GM21825 (cell line): ENCODE measurements around the gene PGC.

ENCODE experiments used
- ATAC-seq: cut with Tn5 transposase; IDR thresholded peaks from one replicate; pipeline ENCODE4 v1.9.1; 2021; ENCODE audit warnings: mild to moderate bottlenecking, moderate library complexity; ENCODE audit not compliant: unreplicated experiment

The PGC gene

DNA sequence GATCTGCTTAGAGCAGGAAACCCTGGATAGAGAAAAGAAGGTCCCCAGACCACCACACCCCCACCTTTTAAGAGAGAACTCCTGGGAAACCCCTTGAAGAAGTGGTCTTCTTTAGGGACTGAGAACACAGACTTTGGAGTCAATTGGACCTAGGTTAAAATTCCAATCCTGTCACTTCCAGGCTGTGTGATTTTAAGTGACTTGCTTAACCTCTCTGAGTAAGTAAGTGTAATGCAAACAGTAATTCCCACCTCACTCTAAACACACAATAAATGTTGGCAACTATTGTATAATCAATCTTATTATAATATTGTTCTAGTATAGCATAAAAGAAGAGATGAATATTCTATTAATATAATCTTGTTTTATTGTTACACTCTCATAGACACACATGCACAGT is 15.0 kb downstream of the PGC start:
- no peak for ATAC-seq

DNA sequence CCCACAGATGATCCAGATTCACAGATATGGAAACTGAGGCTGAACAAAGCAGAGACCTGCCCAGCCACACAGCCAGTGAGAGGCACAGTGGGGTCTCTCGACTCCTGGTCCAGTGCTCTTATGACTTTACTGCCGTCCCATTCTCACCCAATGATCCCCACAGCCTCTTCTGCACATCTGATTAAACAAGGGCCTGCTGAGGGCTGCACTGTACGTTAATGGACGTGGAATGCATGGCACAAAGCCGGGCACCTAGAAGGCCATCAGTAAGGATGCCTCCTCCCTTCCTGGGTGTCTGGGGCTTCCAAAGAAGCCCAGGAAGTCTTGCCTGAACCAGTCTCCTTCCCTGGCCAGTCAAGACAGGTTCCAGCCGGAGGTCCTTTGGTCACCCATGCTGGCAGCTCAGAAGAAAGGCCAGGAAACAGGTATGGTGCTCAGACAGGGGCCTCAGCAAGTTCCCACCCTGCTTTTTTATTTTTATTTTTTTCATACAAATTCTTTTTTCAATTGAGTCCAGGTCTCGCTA is 15.6 kb downstream of the PGC start:
- no peak for ATAC-seq

DNA sequence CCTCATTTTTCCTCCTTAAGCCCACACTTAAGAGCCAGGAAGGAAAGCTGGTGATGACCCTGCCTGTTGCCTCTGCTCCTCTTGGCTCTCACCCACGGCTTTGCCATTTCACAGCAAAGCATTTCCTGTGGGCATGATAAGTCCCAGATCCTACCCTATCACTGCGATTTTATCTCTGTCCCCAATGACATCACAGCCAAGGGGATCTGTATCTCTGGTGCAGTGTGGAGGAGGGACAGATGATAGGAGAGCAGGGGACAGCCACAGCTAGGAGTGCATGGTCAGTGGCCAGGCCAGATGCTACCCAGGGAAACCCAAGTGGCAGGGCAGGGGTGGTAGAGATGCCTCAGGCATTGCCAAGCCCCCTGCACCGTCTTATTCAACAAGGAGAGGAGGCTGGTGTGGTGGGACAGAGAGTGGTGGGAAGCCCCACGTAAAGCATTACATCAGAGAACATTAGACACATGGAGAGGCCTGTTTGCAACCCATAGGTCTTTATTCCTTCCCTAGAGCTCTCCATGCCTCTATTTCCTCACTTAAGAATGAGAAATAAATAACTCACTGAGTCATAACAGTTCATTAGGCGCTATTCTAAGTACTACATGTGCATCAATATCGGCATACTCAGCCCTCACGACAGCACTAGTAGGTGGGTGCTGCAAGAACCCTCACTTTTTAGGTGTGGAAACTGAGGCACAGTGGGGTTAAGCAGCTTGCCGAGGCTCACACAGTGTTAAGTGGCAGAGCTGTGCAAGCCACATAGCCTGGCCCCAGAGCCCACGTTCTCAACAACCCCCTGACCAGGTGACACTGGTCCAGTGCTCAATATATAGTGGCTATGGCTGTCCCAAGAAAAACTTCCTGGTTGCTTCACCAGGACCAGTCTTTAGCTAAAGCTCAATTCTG is 16.4 kb downstream of the PGC start:
- ATAC-seq, result no peak

DNA sequence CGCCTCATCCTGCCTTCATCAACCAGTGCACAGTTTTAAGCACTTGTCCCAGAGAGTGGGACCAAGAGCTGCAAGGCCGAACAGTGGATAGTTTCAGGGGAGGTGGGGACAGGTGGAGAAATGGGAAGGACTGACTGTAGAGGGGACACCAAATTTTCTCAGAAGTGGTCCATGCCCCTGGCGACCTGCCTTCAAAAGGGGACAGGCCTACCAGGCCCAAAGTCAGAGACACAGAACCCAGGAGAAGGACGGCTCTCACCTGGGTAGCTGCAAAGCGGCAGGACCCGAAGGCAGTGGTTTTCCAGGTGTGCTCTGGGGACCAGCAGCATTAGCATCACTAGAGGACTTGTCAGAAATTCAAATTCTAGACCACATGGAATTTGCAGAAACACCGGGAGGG is 17.6 kb downstream of the PGC start:
- no peak for ATAC-seq

DNA sequence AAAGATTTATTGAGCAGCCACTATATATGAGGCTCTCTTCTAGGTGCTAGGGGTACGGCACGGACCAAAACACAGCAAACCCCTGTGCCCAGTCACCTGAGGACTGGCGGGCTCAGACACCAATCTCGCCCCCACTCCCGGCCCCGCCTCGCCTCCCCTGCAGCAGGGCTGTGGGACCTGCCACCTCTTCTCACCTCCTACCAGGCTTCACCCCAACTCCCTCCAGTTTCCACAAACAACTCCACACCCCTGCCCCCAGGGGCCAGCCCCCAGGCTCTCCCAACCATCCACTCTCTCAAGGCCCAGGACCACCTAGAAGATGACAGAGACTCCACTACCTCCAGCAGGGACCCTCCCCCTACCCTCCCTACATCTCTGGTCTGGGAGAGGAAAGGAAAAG is 18.2 kb downstream of the PGC start:
- no peak for ATAC-seq

DNA sequence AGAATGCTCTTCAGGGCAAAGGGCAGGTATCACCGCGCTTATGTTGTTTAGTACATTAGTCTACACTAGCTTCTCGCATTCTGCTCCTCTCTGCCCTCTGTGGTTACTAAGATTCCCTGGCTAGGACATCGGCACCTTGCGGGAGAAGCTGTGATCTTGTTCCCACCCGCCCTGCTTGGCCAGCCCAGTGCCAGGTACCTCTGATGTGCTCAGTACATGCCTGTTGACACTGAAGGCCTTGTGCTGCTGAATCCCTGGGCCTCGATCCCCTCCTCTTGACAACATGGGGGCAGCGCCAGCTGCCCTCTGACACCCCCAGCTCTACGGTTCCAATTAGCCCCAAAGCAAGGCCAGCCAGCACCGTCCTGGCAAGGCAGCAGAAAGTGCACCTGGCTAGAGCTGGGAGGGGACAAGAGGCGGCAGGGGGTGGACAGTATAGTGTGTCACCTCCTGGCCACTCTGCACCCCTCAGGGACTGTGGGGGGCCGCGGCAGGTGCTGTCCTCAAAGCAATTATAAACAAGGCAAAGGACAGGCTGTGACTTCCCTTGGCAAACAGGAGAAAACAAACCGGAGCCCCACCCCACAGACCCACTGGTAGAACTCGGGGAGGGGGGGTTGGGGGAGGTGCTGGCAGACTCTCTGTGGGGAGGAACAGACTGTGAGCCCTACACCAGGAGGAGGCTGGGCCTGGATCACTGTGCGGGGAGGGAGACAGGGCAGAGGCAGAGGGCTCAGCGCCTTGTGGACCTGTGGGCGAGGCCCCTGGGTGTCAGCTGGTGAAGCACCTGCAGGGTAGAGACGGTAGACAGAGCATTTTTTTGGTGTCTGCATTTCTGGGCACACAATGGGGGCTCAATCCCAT is 18.9 kb downstream of the PGC start:
- no peak for ATAC-seq

DNA sequence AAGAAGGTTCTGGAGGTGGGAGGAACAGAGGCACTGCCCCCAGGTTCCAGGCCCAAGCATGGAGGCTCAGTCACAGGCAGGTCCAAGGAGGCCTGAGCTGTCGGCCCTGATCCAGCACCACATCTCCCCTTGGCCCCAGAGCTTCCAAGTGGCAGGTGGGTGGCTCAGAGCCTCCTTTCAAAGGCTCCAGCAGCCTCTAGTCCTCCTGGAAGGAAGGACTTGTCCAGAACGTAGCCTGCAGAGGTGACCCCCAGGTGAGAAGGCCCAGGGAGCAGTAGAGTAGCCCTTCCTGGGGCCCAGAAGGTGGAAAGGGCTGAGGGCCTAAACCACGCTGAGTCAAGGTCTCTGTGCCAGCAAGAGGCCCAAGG is 19.5 kb downstream of the PGC start:
- no peak for ATAC-seq

DNA sequence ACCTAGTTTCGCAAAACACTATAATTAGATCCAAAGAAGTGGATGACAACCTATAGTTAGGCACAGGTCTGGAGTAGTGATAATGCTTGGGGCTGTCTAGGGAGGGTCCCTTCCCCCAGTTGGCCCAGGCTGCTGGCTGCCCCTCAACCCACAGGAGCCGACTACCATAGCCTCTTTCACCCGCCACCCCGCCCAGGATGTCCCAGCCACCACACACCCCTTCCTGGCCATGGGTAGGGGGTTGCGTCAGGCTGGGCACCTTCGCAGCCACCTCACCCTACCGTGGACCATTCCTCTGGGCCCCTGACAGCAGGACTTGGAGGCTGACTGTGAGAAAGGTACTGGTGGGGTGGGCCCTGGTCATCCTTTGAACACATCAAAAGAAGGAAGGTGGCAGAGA is 20.3 kb downstream of the PGC start:
- no peak for ATAC-seq

DNA sequence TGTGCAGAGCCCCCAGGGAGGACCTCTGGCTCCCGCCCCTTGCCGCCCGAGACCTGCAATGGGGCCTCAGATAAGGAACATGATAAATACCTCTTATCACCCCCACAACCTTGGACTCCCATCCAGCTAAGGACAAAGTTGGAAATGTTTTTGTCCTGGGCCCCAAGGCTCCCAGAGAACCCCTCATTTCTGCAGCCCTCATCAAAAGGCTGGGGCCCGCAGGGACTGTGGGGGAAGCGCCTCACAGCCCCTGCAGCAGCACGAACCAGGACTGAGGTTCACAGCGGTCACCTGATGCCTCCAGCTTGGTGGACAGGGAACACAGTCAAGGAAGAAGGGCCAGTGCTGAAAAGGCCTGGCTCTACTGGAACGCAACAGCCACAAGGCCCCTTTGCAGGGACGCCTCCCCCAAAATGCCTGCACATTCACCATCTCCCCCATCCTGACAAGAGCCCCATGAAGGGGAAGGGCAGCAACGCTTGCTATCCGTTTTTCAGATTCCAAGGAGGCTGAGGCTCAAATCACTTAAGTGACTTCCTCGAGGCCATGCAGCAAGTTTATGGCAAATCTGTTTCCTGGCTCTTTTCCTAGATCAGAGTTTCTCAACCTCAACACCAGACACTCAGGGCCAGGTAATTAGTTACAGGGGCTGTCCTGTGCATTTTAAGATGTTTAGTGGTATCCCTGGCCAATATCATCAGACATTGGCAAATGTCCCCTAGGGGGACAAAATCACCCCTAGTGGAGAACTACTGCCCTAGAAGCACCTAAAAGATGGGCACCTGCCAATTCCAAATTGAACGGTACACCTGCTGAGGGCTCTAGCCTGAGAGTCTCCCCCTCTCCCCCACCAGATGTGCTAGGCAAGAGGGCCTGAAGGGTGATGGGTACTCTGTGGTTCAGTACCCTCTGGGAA is 22.4 kb downstream of the PGC start:
- no peak for ATAC-seq

DNA sequence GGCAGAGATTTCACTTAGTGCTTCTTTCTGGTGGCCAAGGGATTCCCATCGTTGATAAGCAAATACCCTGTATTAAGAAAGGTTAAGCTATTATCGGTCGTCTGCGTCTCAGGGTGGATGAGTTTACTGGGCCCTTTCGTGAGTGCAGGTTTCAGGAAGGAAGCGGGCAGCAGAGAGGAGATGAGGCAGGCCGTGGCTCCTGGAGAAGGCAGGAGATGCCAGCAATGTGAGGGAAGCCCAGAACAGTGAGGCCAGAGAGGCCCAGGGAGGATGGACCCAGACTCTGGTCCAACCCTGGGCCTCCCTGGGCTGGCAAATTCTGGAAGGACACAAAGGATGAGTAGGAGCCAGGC is 23.0 kb downstream of the PGC start:
- no peak for ATAC-seq

DNA sequence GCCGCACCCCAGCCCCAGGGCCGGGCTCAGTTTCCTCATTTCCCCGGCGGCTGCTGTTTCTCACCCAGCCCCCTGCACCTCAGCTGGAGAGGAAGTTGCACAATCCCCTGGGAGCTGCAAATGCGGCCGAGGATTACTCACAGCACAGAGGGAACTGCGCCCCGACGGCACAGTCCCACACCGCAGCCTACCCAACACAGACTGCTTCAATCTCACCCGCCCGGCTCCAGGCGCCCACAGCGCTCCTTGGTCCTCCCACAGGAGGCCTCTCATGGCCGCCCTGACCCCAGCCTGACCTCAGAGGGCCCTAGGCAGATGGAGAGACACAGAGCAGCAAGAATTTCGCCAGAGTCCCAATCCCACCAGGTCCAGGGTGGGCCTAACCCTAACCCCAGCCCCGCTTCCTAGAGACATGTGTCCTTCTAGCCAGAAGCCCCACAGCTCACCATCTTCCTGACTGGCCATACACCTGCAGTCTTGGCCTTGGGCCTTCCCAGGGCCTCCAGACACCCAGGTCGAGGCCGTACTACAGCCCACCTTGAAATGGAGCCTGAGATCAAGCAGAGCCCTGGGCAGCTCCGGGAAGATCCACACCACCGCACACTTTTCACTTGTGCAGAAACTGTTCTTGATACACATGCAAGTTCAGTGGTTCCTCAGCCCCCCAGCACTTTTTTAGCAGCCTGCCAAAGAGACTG is 23.5 kb downstream of the PGC start:
- ATAC-seq, result peak; percentile 64

DNA sequence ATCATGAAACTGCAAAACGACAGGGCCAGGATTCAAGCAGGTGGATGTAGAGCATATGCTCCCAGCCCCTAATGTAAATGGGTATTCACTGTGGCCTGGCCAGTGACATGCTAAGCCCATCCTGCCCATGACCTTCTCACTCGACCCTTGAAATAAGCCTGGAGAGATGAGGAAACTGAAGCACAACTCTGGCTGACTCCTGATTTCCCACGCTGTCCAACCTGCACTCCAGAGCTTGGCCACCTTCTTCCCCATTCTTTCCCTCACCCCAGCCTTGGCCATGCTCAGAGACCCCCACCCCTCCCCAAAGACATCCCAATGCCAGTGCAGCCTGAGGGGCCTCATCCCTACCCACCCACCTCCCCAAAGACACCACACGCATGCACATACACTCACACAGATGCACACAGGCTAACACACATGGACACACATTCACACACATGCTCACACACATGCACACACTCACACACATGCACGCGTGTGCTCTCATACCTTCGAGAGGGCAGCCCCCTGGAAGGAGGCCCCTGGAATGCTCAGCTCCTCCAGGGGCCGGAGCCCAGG is 24.1 kb downstream of the PGC start:
- no peak for ATAC-seq

DNA sequence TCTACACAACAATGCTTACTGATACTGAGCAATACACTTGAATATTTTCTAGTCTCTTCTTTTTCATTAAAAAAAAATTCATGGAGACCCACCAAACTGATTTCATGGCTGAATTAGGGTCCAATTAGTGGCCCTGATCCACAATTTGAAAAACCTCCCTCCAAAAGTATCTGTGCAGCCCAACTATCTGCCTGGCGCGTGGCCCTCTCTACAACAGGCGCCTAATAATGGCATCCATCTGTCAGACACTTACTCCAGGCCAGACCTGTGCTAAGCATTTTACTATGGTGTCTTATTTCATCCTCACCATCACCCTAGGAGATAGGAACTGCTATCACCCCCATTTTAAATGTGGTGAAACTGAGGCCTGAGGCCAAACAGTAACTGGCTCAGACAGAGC is 25.8 kb downstream of the PGC start:
- no peak for ATAC-seq

DNA sequence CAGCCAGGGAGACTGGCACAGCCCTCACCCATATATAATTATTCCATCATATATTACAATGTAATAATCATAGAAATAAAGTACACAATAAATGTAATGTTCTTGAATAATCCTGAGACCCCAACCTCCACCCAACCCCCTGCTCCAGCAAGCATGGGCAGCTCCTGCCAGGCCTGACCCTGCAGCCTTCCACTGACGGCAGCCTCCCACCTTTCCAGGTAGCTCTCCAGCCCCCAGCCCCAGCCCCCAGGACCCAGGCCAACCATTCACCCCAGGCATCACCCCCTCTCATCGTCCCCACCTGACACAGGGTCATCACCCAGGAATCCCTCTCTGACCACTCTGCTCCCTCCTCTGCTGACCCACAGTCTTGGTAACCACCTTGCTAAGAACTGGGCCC is 26.4 kb downstream of the PGC start:
- ATAC-seq, result no peak

DNA sequence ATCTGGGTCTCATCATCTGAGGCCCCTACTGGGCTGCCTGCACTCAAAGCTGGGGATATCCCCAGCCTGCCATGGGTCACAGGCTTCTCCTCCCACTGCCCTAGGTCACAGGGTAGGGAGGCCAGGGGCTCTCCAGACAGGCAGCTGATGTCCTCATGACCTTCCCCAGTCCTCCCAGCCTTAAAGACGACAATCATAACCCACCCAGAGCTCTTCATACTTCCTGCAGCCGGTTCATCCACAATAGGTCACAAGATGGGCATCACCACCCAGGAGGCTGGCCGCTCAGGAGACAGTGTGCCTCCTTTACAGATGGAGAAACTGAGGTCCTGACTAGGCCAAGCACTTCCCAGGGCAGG is 27.0 kb downstream of the PGC start:
- ATAC-seq, result peak; percentile 26

DNA sequence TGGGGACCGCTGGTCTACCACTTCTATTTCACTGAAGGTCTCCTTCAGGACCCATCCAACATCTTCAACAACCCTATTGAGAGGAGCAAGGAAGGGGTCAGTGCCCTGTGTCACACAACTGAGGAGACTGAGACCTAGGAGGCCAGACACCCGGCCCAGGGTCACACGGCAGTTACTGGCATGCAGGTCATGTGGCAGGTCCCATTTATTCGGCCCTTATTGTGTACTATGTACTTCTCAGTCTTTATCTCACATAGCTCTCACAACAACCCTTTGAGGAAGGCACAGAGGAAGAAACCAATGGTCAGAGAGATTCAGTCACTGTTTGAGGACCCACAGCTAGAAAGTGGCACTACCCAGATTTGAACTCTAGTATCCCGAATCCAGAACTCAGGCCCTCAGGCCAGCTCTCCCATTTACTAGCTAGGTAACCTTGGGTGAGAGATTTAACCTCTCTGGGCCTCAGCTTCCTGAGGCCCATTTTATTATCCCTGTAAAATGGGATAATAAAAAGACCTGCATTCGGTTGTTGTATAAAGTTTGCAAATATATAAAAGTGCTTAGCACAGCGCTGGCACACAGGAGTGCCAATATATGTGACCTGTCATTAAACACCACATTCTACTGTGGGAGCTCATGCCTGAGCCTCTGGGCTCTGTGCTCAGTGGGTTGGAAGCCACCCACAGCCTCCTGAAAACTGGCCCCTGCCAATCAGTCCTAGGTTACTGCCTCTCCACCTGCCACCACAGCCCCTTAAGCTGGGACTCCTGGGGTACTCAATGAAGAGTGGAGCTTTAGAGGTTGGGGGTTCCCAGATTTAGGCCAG is 27.5 kb downstream of the PGC start:
- no peak for ATAC-seq

DNA sequence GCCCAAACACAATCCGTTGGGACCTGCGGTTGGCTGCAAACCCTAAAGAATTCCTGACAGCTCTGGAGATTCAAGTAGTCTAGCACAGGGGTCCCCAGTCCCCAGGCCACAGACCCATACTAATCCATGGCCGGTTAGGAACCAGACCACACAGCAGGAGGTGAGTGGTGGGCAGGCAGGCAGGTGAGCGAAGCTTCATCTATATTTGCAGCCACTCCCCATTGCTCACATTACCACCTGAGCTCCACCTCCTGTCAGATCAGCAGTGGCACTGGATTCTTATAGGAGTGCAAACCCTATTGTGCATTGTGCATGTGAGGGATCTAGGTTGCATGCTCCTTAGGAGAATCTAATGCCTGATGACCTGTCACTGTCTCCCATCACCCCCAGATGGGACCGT is 28.4 kb downstream of the PGC start:
- ATAC-seq, result no peak

DNA sequence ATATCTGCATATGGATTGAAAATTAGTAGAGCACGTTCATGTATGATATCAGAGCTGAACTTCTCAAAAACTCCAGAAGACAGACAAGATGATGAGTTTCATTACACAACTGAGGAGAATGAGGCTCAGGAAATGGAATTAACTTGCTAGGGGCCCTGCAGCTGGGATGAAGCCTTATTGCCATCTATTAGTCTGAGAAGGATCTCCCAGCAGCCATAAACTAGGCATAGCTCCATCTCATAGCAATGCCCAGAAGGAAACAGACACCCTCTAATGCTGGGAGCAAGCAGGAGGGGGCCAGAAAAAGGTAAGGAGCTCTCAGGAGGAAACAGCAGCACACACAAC is 29.8 kb downstream of the PGC start:
- no peak for ATAC-seq
